ENCODE data around the gene BARD1.

DNA sequence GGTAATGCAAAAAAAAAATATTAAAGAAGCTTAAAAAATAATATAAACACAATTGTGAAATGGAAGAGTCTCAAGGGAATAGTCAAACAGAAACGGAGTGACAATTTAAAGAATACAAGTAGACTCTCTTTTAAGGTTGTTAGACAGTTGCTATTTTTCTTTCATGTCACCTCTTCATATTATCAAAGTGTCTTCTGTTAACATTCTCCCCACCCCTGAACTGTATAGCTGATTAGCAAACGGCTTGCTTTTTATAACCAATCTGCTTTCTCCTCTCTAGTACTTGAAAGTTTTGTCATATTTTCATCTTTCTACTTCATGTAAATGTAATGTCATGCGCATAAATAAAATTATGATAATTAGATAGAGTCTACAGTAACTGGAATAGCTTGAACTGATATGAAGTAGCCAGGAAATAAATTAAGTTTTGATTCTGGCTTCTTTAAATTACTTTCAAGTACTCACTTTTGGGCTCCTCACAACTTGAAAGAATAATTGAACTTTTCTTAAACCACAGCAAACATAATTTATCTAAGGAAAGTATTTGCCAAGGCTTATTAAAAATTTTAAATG is 37.0 kb downstream of the BARD1 start:
- TF ChIP-seq, protein P1, sequence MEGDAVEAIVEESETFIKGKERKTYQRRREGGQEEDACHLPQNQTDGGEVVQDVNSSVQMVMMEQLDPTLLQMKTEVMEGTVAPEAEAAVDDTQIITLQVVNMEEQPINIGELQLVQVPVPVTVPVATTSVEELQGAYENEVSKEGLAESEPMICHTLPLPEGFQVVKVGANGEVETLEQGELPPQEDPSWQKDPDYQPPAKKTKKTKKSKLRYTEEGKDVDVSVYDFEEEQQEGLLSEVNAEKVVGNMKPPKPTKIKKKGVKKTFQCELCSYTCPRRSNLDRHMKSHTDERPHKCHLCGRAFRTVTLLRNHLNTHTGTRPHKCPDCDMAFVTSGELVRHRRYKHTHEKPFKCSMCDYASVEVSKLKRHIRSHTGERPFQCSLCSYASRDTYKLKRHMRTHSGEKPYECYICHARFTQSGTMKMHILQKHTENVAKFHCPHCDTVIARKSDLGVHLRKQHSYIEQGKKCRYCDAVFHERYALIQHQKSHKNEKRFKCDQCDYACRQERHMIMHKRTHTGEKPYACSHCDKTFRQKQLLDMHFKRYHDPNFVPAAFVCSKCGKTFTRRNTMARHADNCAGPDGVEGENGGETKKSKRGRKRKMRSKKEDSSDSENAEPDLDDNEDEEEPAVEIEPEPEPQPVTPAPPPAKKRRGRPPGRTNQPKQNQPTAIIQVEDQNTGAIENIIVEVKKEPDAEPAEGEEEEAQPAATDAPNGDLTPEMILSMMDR (IDR thresholded peaks at IDR 0.05; ENCODE audit: control extremely low read depth in 1 of 3, insufficient read depth in 1 of 3, low read depth in 1 of 3, low read length in 3 of 3) = no peak
- TF ChIP-seq RNF2 (IDR thresholded peaks at IDR 0.05; ENCODE audit: borderline replicate concordance, low read depth, low read length, missing control alignments, poor library complexity, severe bottlenecking) = no peak
- TF ChIP-seq TAF1 (IDR thresholded peaks at IDR 0.05; ENCODE audit: low read depth, low read length) = no peak
